ENCODE data around the gene RASSF8.

RASSF8 gene

DNA sequence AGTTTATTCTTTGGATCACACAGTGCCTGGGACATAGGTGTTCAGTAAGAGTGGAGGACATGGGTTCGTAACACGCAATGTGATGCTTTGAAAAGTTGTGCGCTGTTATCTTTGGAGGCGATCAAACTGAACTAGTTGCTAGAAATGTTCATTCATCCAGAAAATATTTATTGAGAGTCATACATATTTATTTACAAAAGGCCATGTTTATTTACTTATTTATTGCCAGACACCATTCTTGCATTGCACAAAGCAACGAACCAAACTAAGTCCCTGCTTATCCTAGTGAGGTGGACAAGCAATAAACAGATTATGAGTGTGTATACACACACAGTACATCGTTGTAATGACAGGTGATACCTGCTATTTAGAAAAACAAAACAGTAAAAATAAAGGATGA lies 153.8 kb downstream of the RASSF8 start:
- no peak for TF ChIP-seq FOXM1 (IDR thresholded peaks at IDR 0.05; ENCODE audit: borderline replicate concordance, low read depth)
- TF ChIP-seq, protein P1, sequence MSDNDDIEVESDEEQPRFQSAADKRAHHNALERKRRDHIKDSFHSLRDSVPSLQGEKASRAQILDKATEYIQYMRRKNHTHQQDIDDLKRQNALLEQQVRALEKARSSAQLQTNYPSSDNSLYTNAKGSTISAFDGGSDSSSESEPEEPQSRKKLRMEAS (IDR thresholded peaks at IDR 0.05) = no peak
- TF ChIP-seq NFIC (IDR thresholded peaks at IDR 0.05) = no peak
- no peak for TF ChIP-seq TAF1 (IDR thresholded peaks at IDR 0.05; ENCODE audit: low read depth)
- TF ChIP-seq TEAD4 (IDR thresholded peaks at IDR 0.05) = no peak

DNA sequence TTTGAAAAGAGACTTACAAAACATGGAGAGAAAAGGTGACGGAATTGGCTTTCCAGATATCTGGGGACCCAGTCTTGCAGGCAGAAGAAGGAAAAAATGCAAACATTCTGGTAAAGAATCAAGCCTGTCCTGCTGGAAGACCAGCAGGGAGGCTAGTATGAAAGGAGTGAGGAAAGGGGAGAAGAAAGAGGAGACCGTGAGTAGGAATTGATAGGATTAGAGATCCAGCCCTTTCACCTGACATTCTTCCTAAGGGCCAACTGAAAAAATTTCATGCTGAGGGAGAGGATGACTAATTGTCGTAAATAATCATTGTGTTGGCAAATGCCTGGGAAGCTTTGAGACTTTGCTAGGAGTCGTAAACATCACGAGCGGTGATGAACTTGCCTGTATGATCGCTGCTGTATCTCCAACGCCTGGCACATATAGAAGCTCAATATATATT lies 154.2 kb downstream of the RASSF8 start:
- TF ChIP-seq NFIC (IDR thresholded peaks at IDR 0.05) (no peak), TCF12 (IDR thresholded peaks at IDR 0.05; ENCODE audit: low read depth) (no peak), RAD21 (IDR thresholded peaks at IDR 0.05; ENCODE audit: low read depth) (no peak), CEBPB (IDR thresholded peaks at IDR 0.05) (no peak), EP300 (IDR thresholded peaks at IDR 0.05; ENCODE audit: borderline replicate concordance) (no peak), EGR1 (IDR thresholded peaks at IDR 0.05) (no peak), YY1 (IDR thresholded peaks at IDR 0.05; ENCODE audit: low read depth) (no peak), TEAD4 (IDR thresholded peaks at IDR 0.05) (no peak), ZBTB7A (IDR thresholded peaks at IDR 0.05; ENCODE audit: low read depth) (no peak), CREB1 (IDR thresholded peaks at IDR 0.05; ENCODE audit: low read depth) (no peak)
- TF ChIP-seq, protein P2, sequence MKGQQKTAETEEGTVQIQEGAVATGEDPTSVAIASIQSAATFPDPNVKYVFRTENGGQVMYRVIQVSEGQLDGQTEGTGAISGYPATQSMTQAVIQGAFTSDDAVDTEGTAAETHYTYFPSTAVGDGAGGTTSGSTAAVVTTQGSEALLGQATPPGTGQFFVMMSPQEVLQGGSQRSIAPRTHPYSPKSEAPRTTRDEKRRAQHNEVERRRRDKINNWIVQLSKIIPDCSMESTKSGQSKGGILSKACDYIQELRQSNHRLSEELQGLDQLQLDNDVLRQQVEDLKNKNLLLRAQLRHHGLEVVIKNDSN (IDR thresholded peaks at IDR 0.05) = no peak
- TF ChIP-seq, protein P3, sequence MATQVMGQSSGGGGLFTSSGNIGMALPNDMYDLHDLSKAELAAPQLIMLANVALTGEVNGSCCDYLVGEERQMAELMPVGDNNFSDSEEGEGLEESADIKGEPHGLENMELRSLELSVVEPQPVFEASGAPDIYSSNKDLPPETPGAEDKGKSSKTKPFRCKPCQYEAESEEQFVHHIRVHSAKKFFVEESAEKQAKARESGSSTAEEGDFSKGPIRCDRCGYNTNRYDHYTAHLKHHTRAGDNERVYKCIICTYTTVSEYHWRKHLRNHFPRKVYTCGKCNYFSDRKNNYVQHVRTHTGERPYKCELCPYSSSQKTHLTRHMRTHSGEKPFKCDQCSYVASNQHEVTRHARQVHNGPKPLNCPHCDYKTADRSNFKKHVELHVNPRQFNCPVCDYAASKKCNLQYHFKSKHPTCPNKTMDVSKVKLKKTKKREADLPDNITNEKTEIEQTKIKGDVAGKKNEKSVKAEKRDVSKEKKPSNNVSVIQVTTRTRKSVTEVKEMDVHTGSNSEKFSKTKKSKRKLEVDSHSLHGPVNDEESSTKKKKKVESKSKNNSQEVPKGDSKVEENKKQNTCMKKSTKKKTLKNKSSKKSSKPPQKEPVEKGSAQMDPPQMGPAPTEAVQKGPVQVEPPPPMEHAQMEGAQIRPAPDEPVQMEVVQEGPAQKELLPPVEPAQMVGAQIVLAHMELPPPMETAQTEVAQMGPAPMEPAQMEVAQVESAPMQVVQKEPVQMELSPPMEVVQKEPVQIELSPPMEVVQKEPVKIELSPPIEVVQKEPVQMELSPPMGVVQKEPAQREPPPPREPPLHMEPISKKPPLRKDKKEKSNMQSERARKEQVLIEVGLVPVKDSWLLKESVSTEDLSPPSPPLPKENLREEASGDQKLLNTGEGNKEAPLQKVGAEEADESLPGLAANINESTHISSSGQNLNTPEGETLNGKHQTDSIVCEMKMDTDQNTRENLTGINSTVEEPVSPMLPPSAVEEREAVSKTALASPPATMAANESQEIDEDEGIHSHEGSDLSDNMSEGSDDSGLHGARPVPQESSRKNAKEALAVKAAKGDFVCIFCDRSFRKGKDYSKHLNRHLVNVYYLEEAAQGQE (IDR thresholded peaks at IDR 0.05; ENCODE audit: low read depth) = no peak

DNA sequence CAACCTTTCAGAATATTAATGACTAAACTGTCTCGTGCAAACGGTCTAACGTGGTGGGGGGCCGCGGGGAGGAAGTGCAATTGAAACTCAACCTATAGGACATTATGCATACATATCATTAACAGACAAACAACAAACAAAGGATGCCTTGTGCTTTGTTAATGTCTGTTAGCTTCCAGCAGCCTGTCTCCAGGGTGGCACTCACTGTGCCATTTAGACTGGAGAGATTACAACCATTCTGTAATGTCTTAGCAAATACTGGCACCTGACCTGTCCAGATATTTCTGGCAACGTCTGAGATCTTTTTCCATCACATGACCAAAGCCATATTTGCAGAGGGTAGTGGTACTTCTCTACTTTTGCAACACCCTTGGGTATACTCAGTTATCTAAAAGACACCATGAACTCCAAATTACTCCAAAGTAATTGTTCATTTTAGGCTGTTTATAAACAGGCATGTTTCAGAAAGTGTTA lies 154.7 kb downstream of the RASSF8 start:
- TF ChIP-seq, protein P1 (IDR thresholded peaks at IDR 0.05) = no peak
- no peak for TF ChIP-seq ZBTB7A (IDR thresholded peaks at IDR 0.05; ENCODE audit: low read depth)
- no peak for TF ChIP-seq EGR1 (IDR thresholded peaks at IDR 0.05)
- TF ChIP-seq YY1 (IDR thresholded peaks at IDR 0.05; ENCODE audit: low read depth) = no peak
- TF ChIP-seq CEBPB (IDR thresholded peaks at IDR 0.05) = no peak
- TF ChIP-seq RAD21 (IDR thresholded peaks at IDR 0.05; ENCODE audit: low read depth) = no peak
- no peak for TF ChIP-seq FOXM1 (IDR thresholded peaks at IDR 0.05; ENCODE audit: borderline replicate concordance, low read depth)
- no peak for TF ChIP-seq TEAD4 (IDR thresholded peaks at IDR 0.05)
- TF ChIP-seq NFIC (IDR thresholded peaks at IDR 0.05) = 0 out of 2 replicates have a peak, but pooled peaks have one; percentile 17
- no peak for TF ChIP-seq TAF1 (IDR thresholded peaks at IDR 0.05; ENCODE audit: low read depth)
- no peak for TF ChIP-seq EP300 (IDR thresholded peaks at IDR 0.05; ENCODE audit: borderline replicate concordance)
- no peak for TF ChIP-seq TCF12 (IDR thresholded peaks at IDR 0.05; ENCODE audit: low read depth)
- TF ChIP-seq CREB1 (IDR thresholded peaks at IDR 0.05; ENCODE audit: low read depth) = no peak
- TF ChIP-seq, protein P2 (IDR thresholded peaks at IDR 0.05) = peak; percentile 72

DNA sequence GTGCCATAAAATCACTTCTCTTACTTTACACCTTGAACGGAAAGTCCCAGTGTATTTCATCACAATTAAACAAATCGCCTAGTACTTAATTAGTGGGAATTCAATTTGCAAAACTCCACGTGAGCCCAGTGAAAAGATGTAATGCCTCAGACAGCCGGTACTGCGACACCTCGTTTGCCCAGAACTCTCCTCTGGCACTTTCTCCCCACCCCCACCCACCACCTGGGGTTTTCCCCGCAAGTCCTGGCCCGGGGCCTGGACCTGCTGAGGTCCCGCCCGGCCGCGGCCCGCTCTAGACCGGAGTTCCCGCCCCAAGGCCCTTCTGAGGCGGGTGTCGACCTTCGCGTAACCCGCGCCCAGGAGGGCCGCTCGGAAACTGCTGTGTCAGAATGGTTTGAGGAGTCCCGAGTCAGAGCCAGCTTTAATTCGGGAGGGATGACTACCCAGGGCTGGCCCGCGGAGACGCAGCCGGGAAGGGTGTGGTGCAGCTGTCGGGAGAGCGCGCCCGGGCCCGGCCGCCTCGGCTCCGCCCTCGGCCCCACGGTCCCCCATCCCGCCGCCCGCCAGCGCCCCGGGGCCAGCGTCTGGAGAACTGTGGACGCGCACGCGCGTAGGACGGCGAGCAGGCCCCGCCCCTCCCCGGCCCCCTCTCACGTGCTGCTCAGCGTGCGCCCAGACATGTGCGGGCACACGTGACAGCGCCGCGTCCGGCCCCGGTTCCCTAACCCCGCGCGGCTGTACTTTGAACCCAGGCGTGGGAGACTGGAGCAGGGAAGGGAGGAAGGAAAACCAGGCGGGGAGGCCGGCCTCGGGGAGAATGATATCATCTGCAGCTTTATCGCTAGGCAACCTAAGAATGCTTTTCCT lies 155.6 kb downstream of the RASSF8 start:
- peak; percentile 51 for TF ChIP-seq TAF1 (IDR thresholded peaks at IDR 0.05; ENCODE audit: low read depth)
- no peak for TF ChIP-seq FOXM1 (IDR thresholded peaks at IDR 0.05; ENCODE audit: borderline replicate concordance, low read depth)
- TF ChIP-seq CREB1 (IDR thresholded peaks at IDR 0.05; ENCODE audit: low read depth) = no peak
- TF ChIP-seq, protein P2 (IDR thresholded peaks at IDR 0.05) = peak; percentile 98
- TF ChIP-seq ZBTB7A (IDR thresholded peaks at IDR 0.05; ENCODE audit: low read depth) = 0 out of 2 replicates have a peak, but pooled peaks have one; percentile 30
- peak; percentile 52; the same call in 1 of the 2 replicates for TF ChIP-seq EGR1 (IDR thresholded peaks at IDR 0.05)
- peak; percentile 38; the same call in 1 of the 2 replicates for TF ChIP-seq TEAD4 (IDR thresholded peaks at IDR 0.05)
- no peak for TF ChIP-seq CEBPB (IDR thresholded peaks at IDR 0.05)
- TF ChIP-seq NFIC (IDR thresholded peaks at IDR 0.05) = peak; percentile 69
- TF ChIP-seq EP300 (IDR thresholded peaks at IDR 0.05; ENCODE audit: borderline replicate concordance) = peak; percentile 40
- TF ChIP-seq, protein P1 (IDR thresholded peaks at IDR 0.05) = peak; percentile 99
- TF ChIP-seq YY1 (IDR thresholded peaks at IDR 0.05; ENCODE audit: low read depth) = peak; percentile 12; the same call in 1 of the 2 replicates
- TF ChIP-seq TCF12 (IDR thresholded peaks at IDR 0.05; ENCODE audit: low read depth) = peak; percentile 64
- TF ChIP-seq, protein P3 (IDR thresholded peaks at IDR 0.05; ENCODE audit: low read depth) = no peak
- TF ChIP-seq RAD21 (IDR thresholded peaks at IDR 0.05; ENCODE audit: low read depth) = no peak

Measured in Ishikawa (cell line).